HG02571 (cell line): Measurements from ENCODE around the gene TFG.
"Not testable (repeated sequence)": the region's sequence is repeated elsewhere in the genome, so short reads cannot be mapped to it uniquely, and the experiment has no call there.

ENCODE experiments used
- ATAC-seq: cut with Tn5 transposase; IDR thresholded peaks from one replicate; pipeline ENCODE4 v1.9.1; 2021; ENCODE audit warnings: mild to moderate bottlenecking, moderate library complexity; ENCODE audit not compliant: unreplicated experiment

The TFG gene

DNA sequence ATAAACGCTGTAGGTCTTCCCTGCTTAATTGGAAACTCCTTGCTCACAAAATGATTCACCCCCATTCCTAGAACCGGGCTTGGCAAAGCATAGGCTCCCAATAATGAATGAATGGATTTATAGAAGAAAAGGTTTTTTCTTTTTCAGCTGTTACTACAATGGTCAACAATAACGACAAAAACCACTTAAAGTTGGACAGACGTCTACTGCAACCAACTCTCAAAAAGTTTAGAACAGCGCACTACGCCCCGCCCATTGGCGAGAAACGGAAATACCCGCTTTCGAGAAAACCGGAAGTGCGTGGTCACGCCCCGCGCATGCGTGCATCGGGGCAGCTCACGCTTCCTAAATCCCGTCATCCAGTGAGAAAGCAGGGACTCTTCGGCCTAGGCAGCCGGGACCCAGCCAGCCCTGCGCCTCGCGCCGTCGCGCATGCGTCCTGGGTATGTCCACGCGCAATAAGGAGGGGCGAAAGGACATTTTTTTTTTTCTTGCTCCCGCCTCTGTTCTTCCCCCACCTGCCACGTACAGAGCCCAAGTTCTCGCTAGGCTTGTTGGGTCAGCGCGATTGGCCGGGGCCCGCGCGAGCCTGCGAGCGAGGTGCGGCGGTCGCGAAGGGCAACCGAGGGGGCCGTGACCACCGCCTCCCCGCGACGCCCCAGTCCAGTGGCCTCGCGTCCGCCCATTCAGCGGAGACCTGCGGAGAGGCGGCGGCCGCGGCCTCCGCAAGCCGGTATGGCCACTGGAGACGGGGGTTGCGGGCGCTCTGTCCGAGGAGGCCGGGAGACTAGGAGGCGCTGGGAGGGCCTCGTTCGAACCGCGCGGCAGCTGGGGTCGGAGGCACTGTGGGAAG lies at the start of gene TFG:
TSS of gene TFG (plus strand) at position 506 of the 853 bp plus-strand sequence. CDS start 4,192 bp downstream, outside the sequence.
- ATAC-seq = peak; percentile 94

DNA sequence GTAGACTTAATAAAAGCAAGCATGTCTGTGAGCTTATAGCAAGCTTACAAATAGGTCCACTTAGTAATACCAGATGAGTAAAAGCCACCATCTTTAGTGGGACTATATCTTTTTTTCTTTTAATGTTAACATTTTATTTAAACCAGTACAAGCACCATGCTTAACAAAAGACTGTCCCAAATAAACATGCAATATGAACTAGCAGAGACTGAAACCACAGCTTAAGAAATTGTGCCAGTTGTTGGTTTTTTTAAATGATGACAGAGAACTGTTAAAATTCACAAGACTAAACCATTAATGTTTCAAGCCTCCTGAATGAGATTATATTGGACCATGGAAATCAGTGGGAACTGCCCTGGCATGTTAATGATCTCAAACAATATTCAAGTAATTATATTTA lies 48.0 kb upstream of the TFG start:
- not testable (repeated sequence) for ATAC-seq

DNA sequence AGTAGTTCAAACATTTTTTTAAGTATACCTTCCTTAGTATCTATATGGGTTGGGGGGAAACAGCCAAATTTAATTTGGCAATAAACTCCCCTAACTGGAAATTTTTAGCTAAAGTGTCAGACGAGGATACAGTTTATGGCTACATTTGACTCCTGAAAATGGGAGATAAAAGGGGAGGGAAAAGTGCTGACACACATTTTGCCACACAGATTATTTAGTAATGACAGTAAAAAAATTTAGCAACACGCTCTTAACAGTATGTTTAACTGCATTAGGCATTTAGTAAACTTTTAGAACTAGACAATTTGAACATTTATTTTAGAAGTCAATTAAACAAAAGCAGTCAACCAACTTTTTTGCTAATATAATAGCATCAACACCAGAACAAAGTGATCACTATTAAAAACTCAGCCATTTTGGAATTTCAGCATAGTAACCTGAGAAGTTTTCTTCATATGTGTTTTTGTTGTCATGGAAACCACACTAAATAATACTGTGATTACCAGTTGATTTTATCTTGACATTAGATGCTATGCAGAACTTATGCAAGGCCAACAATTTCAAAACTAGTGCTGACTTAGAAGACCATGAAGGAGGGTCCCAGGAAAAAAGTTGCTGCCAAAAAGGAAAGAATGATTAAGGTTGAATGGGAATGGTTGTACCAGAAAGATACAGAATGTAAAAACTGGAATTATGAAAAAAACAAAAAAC lies 47.0 kb upstream of the TFG start:
- ATAC-seq = no peak

DNA sequence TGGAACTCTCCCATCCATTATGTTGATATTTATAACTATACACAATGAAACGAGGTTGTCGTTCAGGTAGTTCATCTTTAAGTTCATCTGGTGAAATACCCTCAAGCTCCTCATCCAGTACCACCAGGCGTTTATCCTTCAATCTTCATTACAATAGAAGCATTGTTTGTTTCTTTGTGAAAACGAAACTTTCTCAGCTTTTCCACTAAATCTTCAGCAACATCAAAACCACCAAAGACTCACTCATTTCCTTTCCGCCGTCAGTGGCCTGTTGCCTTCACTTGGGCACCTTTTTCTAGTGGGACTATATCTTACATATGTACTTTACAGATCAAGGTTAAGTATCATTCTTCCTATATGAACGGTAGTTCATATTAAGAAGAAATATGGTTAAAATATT lies 44.1 kb upstream of the TFG start:
- no peak for ATAC-seq

DNA sequence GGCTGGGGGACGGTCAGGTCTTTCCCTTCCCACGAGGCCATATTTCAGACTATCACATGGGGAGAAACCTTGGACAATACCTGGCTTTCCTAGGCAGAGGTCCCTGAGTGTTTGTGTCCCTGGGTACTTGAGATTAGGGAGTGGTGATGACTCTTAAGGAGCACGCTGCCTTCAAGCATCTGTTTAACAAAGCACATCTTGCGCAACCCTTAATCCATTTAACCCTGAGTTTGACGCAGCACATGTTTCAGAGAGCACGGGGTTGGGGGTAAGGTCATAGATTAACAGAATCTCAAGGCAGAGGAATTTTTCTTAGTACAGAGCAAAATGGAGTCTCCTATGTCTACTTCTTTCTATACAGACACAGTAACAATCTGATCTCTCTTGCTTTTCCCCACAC lies 42.6 kb upstream of the TFG start:
- ATAC-seq = not testable (repeated sequence)

DNA sequence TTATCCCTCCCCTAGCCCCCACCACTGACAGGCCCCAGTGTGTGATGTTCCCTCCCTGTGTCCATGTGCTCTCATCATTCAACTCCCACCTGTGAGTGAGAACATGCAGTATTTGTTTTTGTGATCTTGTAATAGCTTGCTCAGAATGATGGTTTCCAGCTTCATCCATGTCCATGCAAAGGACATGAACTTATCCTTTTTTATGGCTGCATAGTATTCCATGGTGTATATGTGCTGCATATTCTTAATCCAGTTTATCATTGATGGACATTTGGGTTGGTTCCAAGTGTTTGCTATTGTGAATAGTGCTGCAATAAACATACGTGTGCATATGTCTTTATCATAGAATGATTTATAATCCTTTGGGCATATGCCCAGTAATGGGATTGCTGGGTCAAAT lies 42.0 kb upstream of the TFG start:
- ATAC-seq = not testable (repeated sequence)

DNA sequence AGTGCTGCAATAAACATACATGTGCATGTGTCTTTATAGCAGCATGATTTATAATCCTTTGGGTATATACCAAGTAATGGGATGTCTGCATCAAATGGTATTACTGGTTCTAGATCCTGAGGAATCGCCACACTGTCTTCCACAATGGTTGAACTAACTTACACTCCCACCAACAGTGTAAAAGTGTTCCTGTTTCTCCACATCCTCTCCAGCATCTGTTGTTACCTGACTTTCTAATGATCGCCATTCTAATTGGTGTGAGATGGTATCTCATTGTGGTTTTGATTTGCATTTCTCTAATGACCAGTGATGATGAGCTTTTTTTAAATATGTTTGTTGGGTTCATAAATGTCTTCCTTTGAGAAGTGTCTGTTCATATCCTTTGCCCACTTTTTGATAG lies 38.3 kb upstream of the TFG start:
- not testable (repeated sequence) for ATAC-seq

DNA sequence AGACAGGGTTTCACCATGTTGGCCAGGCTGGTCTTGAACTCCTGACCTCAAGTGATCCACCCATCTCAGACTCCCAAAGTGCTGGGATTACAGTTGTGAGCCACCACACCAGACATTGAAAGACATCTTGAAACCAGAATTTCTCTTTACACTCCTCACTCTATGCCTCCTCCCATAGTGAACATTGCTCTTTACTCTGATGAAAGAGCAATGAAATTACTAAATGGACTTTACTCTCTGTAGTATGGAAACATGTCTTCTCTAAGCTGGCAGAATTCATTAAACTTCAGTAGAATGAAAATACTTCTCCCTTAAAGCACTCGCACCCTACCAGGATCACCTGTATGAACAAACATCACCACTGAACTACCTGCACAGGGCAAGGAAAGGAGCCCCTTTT lies 27.8 kb upstream of the TFG start:
- no peak for ATAC-seq

DNA sequence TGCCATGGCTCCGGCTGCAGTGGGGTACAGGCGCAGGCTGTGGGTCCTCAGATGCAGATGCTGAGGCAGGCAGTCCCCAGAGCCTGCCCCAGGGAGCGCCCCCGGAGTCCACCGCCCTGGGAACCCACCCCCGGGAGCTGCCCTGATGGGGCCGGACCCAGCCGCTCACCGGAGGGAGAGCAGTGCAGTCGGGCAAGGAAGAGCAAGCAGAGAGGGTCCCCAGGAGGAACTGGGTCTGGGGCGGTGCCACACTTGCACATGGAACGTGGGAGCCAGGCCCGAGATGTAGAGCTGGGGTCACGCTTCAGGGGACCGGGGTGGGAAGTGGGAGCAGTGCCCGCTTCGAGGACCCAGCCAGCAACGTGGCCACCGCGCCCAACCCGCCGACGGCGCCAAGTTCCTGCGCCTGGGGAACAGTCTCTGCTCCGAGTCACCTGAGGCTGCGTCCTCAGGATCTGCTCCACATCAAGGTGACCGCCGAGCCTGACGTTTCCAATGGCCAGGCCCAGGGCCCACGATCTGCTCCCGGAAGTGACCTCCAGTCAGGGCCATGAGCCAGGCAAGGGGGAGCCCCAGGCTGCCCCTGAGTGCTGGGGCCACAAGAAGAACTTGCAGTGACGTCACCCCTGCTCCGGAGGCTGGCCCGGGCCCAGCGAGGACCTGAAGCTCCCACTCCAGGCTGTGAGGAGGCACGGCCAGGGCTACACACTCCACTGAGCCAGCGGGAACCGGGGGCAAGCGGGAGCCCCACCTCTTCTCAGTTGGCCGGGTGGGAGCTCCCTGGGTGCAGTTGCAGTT lies 27.0 kb upstream of the TFG start:
- ATAC-seq = no peak

DNA sequence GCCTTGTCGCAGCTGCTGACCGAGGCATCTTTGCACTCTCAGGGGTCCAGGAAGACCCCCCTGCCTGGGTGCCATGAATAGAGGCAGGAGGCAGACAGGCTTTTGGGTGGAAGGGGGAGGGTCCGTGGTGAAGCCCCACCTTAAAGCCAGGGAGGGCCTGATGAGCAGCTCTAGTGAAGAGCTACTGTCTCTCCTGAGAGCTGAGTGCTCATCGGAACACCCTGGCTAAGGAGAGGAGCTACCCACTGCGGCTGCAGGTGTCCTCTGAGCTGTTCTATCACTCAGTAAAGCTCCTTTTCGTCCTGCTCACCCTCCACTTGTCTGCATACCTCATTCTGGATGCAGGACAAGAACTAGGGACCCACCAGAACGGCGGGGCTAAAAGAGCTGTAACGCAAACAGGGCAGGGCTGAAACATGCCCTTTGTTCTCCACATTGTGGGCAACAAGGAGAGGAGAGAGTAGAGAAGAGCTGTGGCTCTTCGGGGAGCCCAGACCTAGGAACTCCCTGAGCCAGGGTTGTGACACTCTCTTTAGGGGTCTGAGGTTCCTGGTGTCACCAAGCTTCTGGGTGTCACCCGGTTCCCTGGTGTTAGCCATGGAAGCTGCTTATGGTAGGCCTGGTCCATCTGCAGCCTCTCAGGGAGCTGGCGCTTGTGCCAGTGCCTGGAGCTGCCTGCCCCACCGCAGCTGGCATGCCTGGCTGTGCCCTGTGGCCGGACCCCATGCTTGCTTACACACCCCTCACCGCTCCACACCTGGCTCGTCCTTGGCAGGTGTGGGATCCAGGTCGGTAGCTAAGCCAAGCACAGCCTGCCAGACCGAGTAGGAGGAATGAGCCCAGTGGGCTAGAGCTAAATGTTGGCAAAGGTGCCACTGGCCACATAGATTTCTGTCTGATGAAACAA lies 26.2 kb upstream of the TFG start:
- ATAC-seq = no peak

DNA sequence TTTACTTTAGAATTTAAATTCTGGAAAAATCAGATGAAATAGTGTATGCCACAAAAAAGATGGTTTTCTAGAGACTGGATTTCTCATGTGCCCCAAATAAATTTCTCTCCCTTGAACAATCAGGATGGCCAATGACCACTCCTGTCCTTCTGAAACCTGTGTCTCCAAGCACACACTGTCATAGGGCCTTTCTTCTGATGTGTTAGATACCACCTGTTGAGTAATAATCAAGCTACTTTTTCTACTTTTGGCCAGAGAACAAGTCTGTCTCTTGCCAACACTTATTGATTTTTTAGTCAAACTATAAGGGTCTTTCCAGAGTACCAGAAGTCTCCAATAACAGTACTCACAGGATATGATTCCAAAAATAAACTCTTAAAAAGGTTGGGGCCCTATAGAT lies 16.1 kb upstream of the TFG start:
- ATAC-seq = no peak

DNA sequence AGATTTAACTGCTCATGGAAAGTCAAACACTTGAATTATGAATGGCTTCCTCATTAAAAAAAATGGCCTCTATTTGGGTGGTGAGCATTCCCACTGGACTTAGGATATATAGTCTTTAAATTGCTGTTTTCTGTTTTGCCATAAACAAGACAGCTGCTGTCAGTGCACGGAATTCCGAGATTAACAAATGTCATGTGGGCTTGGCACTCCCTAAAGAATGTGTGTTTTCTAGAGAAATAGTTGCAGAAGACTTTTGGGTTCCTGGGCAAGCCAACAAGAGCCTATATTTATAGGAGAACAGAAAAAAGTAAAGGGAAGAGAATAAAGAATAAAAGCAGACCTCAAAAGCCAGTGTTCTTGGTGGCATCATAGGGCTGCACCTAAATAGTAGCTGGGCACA lies 13.6 kb upstream of the TFG start:
- no peak for ATAC-seq

DNA sequence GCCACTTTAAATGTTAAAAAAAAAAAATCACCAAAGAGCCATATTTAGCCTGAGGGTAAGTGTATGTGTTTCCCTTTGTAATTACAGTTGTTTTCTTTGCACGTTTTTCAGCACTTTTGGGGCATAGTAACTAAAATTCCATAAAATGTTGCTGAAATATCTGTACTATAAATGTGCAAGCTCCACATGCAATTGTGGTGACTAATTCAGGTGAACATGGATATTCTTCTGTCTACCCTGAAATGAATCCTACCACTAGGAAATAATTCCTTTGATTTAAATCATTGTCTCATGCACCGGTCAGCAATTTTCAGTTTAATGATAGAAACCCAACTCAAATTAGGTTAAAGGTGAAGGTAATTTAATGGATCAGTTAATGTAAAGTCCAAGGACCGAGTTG lies 13.1 kb upstream of the TFG start:
- ATAC-seq = no peak

DNA sequence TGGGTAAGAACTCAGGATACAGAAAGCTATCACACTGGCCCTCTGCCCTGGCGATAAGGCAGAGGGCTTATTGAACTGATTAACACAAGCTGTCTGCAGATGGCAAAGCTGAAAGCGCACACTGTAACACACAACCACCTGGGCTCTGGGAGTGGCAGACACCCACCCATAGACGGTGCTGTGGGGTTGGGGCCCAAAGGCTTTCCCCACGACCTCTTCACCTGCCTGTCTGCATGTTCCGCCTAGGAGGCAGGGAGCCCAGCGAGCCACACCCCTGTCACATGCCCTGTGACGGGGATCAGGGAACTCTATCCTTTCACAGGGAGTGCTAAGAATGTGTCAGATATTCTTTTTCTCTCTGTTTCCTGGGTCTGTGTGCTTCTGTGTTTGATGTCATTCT lies 12.1 kb upstream of the TFG start:
- ATAC-seq = no peak

DNA sequence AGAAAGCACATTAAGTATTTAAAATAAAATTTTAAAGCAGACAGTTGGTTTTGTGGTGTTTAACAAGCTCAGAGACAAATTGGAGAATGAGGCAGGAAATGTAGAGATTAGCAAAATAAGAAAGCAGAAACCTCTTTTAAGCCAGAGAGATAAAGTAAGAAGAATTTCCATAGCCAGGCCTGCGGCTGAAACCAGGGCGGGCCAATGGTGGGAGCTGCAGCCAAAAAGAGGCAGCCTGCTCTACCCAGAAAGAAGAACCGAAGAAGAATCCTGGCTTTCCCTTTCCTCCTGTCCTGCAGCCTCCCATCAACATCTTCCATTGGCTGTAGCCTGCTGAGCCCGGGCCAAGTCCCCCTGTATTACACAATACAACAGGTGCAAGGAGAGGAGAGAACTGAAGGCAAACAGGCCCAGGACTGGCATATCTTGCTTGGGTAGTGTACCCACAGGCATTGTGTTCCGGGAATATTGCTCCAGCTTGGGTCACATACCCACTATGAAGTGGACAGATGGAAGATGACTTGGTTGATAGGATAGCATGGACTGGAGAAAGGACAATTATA lies 11.5 kb upstream of the TFG start:
- ATAC-seq = no peak

DNA sequence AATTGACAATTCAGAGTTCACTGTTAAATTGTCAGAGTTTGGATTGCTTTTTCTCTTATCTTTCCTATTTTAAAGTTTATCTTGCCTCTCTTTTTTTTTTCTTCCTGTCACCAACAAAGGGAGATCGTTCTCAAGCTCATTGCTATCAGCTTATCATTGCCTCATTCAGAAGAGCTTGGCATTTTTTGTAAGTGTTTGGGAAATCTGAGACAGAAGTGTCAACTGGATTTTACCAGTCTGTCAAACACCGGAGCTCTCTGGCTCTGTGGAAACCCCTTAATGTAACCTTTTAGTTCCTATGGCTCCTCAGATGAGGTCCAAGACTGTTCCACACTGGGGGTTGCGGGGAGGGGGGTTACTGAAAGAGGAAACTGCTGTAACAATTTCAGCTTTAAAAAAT lies 10.6 kb upstream of the TFG start:
- ATAC-seq = no peak

DNA sequence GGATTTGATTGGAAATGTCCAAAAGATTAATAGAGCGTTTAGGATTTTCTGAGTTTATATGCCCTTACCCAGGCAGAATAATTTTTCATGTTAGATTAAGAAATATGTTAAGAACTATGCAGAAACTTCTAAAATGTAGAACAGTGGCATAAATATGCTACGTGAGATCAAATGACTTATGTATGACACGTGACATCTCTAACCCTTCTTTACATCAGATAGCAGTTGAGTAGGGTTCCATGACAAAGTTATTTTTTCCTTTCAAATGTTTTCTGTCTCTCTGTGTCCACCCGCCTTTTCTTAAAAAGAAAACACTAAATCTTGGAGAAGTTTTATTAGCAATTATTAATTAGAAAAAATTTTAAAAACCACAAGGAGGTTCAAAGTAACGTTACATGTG lies 8.6 kb upstream of the TFG start:
- ATAC-seq = no peak

DNA sequence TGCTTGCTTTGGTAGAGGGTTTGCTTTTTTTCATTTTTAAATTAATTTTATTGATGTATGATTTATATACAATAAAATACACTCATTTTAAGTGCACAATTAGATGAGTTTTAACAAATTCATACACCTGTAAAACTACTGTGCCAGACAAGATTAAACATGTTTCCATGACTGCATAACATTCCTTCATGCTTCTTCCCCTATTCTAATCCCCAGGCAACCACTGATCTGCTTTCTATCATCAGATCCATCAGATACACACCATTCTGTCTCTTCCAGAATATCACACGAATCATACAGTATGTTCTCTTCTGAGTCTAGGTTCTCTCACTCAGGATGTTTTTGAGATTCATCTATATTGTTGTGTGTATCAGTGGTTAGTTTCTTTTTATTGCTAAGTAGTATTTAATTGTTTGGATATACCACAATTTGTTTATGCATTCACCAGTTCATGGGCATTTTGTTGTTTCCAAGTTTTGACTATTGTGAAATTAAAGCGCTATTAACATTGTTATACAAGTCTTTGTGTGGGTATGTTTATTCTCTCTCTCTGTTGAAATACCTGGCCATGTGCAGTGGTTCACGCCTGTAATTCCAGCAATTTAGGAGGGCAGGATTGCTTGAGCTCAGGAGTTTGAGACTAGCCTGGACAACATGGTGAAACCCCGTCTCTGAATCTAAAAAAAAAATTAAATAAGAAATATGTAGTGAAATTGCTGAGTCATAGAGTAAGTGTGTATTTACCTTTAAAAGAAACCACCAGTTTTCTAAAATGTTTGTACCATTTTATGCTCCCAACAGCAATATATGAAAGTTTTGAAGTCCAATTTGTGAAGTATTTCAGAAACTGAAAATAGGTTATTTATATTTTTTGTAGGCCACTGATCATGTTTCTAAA lies 7.0 kb upstream of the TFG start:
- ATAC-seq = no peak

DNA sequence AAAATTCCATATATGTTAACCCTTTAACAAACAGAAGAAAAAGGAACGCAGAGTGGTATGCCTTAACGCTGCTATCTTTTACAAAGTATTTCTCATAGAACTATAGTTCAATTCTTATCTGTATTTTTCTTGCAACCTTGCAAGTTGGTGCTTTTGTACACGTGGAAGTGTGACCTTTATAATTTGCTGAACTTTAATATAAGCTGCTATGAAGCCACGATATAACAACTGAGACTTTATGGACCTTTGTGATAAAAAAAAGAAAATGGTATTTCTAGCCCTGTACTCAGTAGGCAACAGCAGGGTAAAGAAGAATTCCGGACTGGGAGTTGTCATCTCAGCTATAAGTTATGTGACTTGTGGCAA lies 6.3 kb upstream of the TFG start:
- no peak for ATAC-seq
